Hepatocyte (in vitro differentiated cells): ENCODE data around the gene TGIF2. TPM values are rescaled to one million over a fixed set of nuclear protein-coding genes. Genes with fewer than 3 reads are reported as not detected.

Experiments used
- DNase-seq: peaks from one replicate; pipeline ENCODE4 v3.0.0-alpha.2; 2016; ENCODE audit warnings: low spot score
- H2AFZ ChIP-seq: fragments of 200-600 bp; sonication (generic); 2 replicates; pipeline ENCODE4 v1.6.0; 2016; ENCODE audit warnings: antibody characterized with exemption, mild to moderate bottlenecking
- H3K27ac ChIP-seq: fragments of 200-600 bp; sonication (generic); 2 replicates; pipeline ENCODE4 v1.5.1; 2016; ENCODE audit warnings: mild to moderate bottlenecking
- H3K27me3 ChIP-seq: fragments of 200-600 bp; sonication (generic); 2 replicates; pipeline ENCODE4 v1.6.1; 2016
- H3K36me3 ChIP-seq: fragments of 200-600 bp; sonication (generic); replicated peaks from 2 replicates; pipeline ENCODE4 v1.5.1; 2016; ENCODE audit warnings: low read depth; ENCODE audit not compliant: insufficient read depth
- H3K4me1 ChIP-seq: fragments of 200-600 bp; sonication (generic); 2 replicates; pipeline ENCODE4 v1.5.1; 2016; ENCODE audit warnings: mild to moderate bottlenecking, moderate library complexity; ENCODE audit not compliant: insufficient read depth
- H3K4me2 ChIP-seq: fragments of 200-600 bp; sonication (generic); 2 replicates; pipeline ENCODE4 v1.6.0; 2016
- H3K4me3 ChIP-seq: fragments of 200-600 bp; sonication (generic); 2 replicates; pipeline ENCODE4 v1.5.1; 2016; ENCODE audit warnings: mild to moderate bottlenecking
- H3K79me2 ChIP-seq: fragments of 200-600 bp; sonication (generic); 2 replicates; pipeline ENCODE4 v1.6.0; 2017; ENCODE audit warnings: mild to moderate bottlenecking
- H3K9me2 ChIP-seq: fragments of 200-600 bp; sonication (generic); replicated peaks from 2 replicates; pipeline ENCODE4 v1.6.0; 2017; ENCODE audit warnings: mild to moderate bottlenecking; ENCODE audit not compliant: insufficient read depth
- H3K9me3 ChIP-seq: fragments of 200-600 bp; sonication (generic); 2 replicates; pipeline ENCODE4 v1.5.1; 2016; ENCODE audit warnings: low read depth, mild to moderate bottlenecking
- H4K20me1 ChIP-seq: fragments of 200-600 bp; sonication (generic); 2 replicates; pipeline ENCODE4 v1.6.0; 2016; ENCODE audit warnings: mild to moderate bottlenecking; ENCODE audit not compliant: insufficient read depth, poor library complexity, severe bottlenecking
- CTCF ChIP-seq: fragments of 200-600 bp; sonication (generic); IDR thresholded peaks from 2 replicates; pipeline ENCODE4 v1.5.1; 2016; ENCODE audit warnings: antibody characterized with exemption, mild to moderate bottlenecking; ENCODE audit not compliant: poor library complexity
- EZH2 ChIP-seq: fragments of 200-600 bp; sonication (generic); IDR thresholded peaks from 2 replicates; pipeline ENCODE4 v1.6.1; 2016; ENCODE audit warnings: antibody characterized with exemption, mild to moderate bottlenecking, borderline replicate concordance
- EZH2phosphoT487 ChIP-seq: fragments of 200-600 bp; sonication (generic); IDR thresholded peaks from one replicate; pipeline ENCODE4 v1.6.1; 2018; ENCODE audit warnings: antibody characterized with exemption, mild to moderate bottlenecking, low read depth, moderate library complexity; ENCODE audit not compliant: unreplicated experiment, severe bottlenecking
- WGBS: methylation state at CpG from one replicate; pipeline ENCODE4 v1.1.6; 2016; ENCODE audit warnings: low lambda C conversion rate; ENCODE audit errors: missing lambda C conversion rate; 5-methylcytosine and 5-hydroxymethylcytosine counted together
- polyA plus RNA-seq: library from polyadenylated mRNA; unstranded; fragments of >200 nt; fragmentation: Nextera tagmentation; extraction: Ambion mirVana; gene quantifications from 2 replicates; pipeline ENCODE4 v1.2.1, GENCODE V29; 2016
- total RNA-seq: library from RNA; depleted of rRNA; stranded (reverse); fragments of >200 nt; gene quantifications from 2 replicates; pipeline ENCODE4 v1.2.3, GENCODE V29; 2014

Gene TGIF2
- total and polyA plus RNA-seq, 2 experiments from 2014 or later = 30.6 to 38.5 TPM

GRCh38 chr20:36540551-36541211 lies 32.7 kb upstream of the TGIF2 start:
- peak overlapping the region; percentile 95 for H2AFZ ChIP-seq

GRCh38 chr20:36541227-36541767 lies 32.1 kb upstream of the TGIF2 start, which contains the start of gene MYL9:
MYL9 (plus strand) TSS chr20:36541519; CDS start chr20:36544885, 3,366 bp downstream.
- Histone ChIP-seq H3K27ac (peak within 1 kb of the TSS; percentile 83), H3K9me3 (no peaks in the 10 kb centered on the region), H3K4me1 (peaks cover 31% of the 10 kb centered on the region), H2AFZ (peak within 1 kb of the TSS; percentile 95), H3K27me3 (no peaks in the 10 kb centered on the region), H3K4me3 (peak within 1 kb of the TSS; percentile 89), H3K36me3 (no peaks in the 10 kb centered on the region), H4K20me1 (no peaks in the 10 kb centered on the region), H3K4me2 (peak within 1 kb of the TSS; percentile 97), H3K9me2 (no peaks in the 10 kb centered on the region), H3K79me2 (peaks cover 31% of the 10 kb centered on the region)
- TF ChIP-seq EZH2 (no peak), EZH2phosphoT487 (no peak), CTCF (no peak)
- WGBS = 9% methylated on average over 23 of the region's 41 CpGs
- DNase-seq = peak; percentile 90

More at GRCh38 chr20:36540551-36541211, 32.7 kb upstream of the TGIF2 start:
- Histone ChIP-seq H3K9me2 (no peaks in the 10 kb centered on the region), H4K20me1 (no peaks in the 10 kb centered on the region), H3K9me3 (no peaks in the 10 kb centered on the region), H3K36me3 (no peaks in the 10 kb centered on the region), H3K27me3 (no peaks in the 10 kb centered on the region), H3K27ac (peak overlapping the region; percentile 40), H3K4me2 (peak overlapping the region; percentile 97), H3K4me1 (peaks cover 31% of the 10 kb centered on the region), H3K4me3 (peak overlapping the region; percentile 89), H3K79me2 (peaks cover 31% of the 10 kb centered on the region)
- WGBS = 77% methylated on average over 18 of the region's 41 CpGs
- TF ChIP-seq EZH2 (no peak), CTCF (no peak), EZH2phosphoT487 (no peak)
- no peak for DNase-seq

- Histone ChIP-seq H3K4me2 (peak overlapping the region; percentile 97), H3K36me3 (no peaks in the 10 kb centered on the region), H3K9me3 (no peaks in the 10 kb centered on the region), H3K27ac (peak overlapping the region; percentile 83), H4K20me1 (no peaks in the 10 kb centered on the region), H3K4me1 (peaks cover 31% of the 10 kb centered on the region), H3K9me2 (no peaks in the 10 kb centered on the region), H2AFZ (peak overlapping the region; percentile 95), H3K79me2 (peaks cover 31% of the 10 kb centered on the region), H3K27me3 (no peaks in the 10 kb centered on the region), H3K4me3 (peak overlapping the region; percentile 89)
- peak; percentile 58 for DNase-seq
- WGBS = 31% methylated on average over 12 of the region's 14 CpGs
- TF ChIP-seq EZH2phosphoT487 (no peak), EZH2 (no peak), CTCF (peak; percentile 55)
These were observed 31.5 kb upstream of the TGIF2 start for GRCh38 chr20:36541768-36542488.
